Epithelial cell of esophagus (primary cell): ENCODE results near the gene CRYBG3.
"Not testable (repeated sequence)": the region's sequence is repeated elsewhere in the genome, so short reads cannot be mapped to it uniquely, and the experiment has no call there.

ENCODE experiments used
- DNase-seq: peaks from one replicate; pipeline ENCODE4 v3.0.0; 2010; ENCODE audit warnings: low read depth
- H3K4me3 ChIP-seq: 2 replicates; pipeline ENCODE4 v1.5.1; 2011; ENCODE audit warnings: mild to moderate bottlenecking, low read length, control low read depth
- TF ChIP-seq, protein P1 (sequence below): IDR thresholded peaks from 2 replicates; pipeline ENCODE4 v1.5.1; 2011; ENCODE audit warnings: low read depth, mild to moderate bottlenecking, low read length, control low read depth, inconsistent platforms; ENCODE audit not compliant: insufficient read depth; ENCODE audit errors: missing control alignments

Gene CRYBG3

DNA sequence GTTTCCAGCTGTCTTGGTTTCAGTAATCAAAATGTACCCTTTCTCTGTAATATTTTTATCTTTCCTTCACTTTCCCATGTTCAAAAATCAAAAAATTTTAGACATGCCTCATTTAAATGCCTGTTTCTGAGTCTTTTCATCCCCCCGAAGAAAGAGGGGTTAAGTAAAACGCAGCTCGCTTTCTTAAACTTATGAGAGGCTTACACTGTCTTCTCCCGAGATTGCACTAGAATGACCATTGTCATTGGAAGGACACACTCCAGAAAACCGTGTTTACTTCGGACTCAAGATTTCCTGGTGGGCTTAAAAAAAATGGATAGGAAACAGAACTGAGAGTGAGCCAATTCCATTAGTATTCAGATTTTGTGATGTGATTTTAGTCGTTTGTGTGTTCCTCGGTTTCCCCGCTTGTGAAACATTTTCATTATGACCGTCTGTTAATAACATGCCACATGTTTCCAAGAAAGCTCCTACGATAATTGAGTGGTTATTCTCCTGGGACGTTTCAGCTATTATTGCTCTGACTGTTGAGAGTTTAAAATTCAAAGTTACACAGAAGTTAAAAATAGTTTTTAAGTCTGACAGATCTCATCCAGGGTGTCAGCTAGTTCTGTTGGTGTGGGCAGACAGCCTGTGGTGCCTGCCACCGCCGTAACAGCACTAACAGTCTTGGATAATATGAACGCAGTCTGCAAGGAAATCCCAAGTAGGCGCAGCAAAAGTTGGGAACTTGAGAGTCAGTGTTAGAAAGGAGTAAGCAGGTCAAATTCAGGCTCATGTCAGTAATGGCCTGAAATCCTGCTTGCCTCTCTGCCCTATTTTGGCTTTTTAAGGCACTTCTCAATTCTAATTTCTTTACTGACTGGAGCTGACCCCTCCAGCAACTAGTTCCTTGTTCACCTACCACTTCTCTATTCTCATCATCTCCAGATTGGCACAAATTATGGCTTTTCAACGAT is 1.5 kb downstream of the CRYBG3 start:
- DNase-seq = no peak
- peak overlapping the region; percentile 88 for H3K4me3 ChIP-seq
- TF ChIP-seq, protein P1, sequence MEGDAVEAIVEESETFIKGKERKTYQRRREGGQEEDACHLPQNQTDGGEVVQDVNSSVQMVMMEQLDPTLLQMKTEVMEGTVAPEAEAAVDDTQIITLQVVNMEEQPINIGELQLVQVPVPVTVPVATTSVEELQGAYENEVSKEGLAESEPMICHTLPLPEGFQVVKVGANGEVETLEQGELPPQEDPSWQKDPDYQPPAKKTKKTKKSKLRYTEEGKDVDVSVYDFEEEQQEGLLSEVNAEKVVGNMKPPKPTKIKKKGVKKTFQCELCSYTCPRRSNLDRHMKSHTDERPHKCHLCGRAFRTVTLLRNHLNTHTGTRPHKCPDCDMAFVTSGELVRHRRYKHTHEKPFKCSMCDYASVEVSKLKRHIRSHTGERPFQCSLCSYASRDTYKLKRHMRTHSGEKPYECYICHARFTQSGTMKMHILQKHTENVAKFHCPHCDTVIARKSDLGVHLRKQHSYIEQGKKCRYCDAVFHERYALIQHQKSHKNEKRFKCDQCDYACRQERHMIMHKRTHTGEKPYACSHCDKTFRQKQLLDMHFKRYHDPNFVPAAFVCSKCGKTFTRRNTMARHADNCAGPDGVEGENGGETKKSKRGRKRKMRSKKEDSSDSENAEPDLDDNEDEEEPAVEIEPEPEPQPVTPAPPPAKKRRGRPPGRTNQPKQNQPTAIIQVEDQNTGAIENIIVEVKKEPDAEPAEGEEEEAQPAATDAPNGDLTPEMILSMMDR = no peak

DNA sequence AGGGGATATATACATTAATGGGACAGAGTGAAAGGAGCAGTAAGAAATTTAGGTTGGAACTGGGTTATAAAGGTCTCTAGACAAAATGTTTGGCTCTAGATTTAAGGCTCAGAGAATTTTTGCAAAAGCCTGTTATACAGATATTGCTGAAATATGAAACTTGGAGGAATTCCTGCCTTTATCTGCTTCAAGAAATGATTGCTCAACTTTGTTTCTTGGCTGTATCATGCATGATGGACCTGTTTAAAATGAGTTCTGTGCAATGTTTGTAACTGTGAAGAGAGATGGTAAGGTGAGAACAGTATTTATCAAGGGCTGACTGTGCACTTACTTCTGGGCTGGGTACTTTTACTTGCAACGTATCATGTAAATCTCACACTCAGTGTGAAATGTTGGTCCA is 3.3 kb downstream of the CRYBG3 start:
- H3K4me3 ChIP-seq = no peak overlapping the region
- TF ChIP-seq, protein P1 = no peak
- no peak for DNase-seq

DNA sequence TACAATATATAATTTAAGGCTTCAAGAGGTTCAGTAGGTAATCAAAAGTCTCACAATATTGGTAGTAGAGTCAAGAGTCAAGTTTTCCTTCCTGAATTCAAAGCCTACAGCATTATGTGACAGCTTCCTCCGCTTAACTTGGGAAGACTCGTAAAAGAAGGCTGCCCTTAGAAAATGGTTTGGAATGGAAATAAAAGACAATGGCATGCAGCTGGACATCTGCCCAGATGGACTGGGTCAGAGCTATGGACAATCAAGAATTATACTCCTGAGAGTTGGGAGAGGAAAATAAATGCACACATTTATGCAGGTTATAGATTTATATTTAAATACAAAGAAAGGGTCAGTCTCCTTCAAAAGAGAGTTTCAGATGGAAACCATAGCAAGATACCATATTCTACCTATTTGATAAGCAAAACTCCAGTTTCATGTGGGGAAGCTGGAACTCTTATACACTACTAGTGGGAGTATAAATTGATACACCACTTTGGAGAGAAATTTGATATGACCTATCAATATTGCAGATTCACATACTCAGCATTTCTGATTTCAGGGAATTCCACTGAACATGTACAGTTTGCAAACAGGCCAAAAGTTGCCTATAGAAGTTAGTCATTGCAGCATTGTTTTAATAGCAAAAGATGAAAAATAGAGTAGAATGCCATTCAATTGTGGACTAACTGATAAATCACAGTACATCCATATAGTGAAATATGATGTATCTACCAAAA is 6.1 kb downstream of the CRYBG3 start:
- no peak for DNase-seq

DNA sequence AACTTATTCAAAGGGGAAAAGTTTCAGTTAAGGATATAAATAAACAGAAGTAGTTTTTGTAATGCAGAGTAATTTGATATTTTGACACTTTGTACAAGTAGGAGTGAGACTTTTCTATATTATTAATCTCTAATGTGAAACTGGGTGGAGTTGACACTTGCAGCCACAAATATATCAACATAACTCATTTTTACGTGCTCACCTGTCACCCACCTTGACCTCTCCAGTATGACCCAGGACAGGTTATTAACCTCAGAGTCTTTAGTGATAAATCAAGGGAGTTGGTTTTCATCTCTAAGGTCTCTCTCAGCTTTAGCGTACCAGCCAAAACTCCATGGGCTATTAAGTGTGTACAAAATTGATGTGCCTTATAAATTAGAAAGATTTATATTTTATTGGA is 7.4 kb downstream of the CRYBG3 start:
- no peak overlapping the region for H3K4me3 ChIP-seq
- DNase-seq = no peak
- TF ChIP-seq, protein P1 = no peak

More for the DNA sequence above, 6.1 kb downstream of the CRYBG3 start:
- H3K4me3 ChIP-seq = no peak overlapping the region
- TF ChIP-seq, protein P1 = no peak

DNA sequence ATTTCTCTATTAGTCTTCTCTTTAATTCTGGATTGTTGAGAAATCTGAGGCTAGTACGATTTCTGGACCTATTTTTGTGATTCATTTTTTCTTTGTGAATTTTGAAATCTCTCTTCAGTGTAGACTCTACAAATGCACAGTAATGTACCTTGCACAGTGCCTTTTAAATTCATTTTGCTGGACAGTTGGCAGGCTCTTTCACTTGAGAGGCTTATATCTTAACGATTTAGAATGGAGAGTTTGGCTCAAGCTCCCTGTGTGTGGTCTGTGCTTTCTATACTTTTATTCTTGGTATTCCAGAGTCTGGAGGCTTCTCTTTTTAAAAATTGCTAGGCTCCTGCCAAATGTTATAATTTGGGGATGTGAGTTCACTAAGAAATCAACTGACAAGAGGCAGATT is 8.8 kb downstream of the CRYBG3 start:
- TF ChIP-seq, protein P1 = no peak
- no peak overlapping the region for H3K4me3 ChIP-seq
- DNase-seq = no peak

DNA sequence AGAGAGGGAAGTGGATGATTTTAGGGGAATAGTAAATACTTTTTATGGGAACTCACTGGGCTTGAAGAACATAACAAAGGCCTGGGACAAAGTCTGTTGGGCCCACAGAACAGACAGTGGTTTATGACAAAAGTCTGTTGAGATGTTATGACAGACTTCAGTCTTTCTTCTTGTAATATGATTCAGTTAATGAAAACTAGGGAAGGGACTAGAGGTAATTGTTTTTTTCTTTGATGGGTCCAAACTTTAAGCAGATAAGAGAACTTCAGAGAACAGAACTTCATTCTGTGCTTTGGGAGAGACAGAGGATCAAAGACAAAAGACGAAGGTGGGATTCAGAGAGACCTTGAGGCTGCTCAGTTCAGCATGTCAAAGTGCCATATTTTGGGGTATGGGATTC is 9.3 kb downstream of the CRYBG3 start:
- DNase-seq = no peak
- no peak overlapping the region for H3K4me3 ChIP-seq
- TF ChIP-seq, protein P1 = no peak

DNA sequence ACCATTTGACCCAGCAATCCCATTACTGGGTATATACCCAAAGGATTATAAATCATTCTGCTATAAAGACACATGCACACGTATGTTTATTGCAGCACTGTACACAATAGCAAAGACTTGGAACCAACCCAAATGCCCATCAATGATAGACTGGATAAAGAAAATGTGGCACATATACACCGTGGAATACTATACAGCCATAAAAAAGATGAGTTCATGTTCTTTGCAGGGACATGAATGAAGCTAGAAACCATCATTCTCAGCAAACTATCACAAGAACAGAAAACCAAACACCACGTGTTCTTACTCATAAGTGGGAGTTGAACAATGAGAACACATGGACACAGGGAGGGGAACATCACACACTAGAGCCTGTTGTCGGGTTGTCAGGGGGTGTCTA is 11.4 kb downstream of the CRYBG3 start:
- not testable (repeated sequence) for H3K4me3 ChIP-seq

More for the DNA sequence above, 11.4 kb downstream of the CRYBG3 start:
- DNase-seq = not testable (repeated sequence)
